Measurements from ENCODE around the gene TM9SF2. TPM values are rescaled to one million over a fixed set of nuclear protein-coding genes. Genes with fewer than 3 reads are reported as not detected.
A peak's percentile ranks its signal among the peaks of the same experiment; 100 is the strongest.

The TM9SF2 gene
- total and polyA plus RNA-seq, 9 of the 15 experiments (the other 6 are each of a cell fraction or from before 2014, with no cell fraction given) = 23.3 to 83.2 (median 55.1) TPM

- TF ChIP-seq CEBPG (CRISPR knock-in tag; IDR thresholded peaks at IDR 0.05) (no peak), CEBPG (tag; conservative IDR thresholded peaks at IDR 0.05 in 1 of 2, IDR thresholded peaks at IDR 0.05 in 1 of 2) (no peak), TCF7 (IDR thresholded peaks at IDR 0.05; ENCODE audit: borderline replicate concordance) (no peak), ZKSCAN1 (IDR thresholded peaks at IDR 0.05; ENCODE audit: low read depth, low read length) (no peak), SRF (CRISPR knock-in tag; IDR thresholded peaks at IDR 0.05) (peak in 1 of 2 experiments; percentile 78; a peak in 1 of 4 replicates), C11orf30 (IDR thresholded peaks at IDR 0.05; ENCODE audit: low read depth) (peak; percentile 78), TAF1 (IDR thresholded peaks at IDR 0.05; ENCODE audit: control insufficient read depth, extremely low read depth, insufficient read depth, low read length, severe bottlenecking) (peak; percentile 45), RBBP5 (IDR thresholded peaks at IDR 0.05; ENCODE audit: borderline replicate concordance, insufficient read depth, low read length, poor library complexity, severe bottlenecking) (peak; percentile 90), MLX (CRISPR knock-in tag; conservative IDR thresholded peaks at IDR 0.05) (no peak), ETV1 (tag; conservative IDR thresholded peaks at IDR 0.05; ENCODE audit: low read depth) (peak; percentile 82), ZBTB1 (CRISPR knock-in tag; IDR thresholded peaks at IDR 0.05; ENCODE audit: borderline replicate concordance, low read depth) (peak; percentile 84), GATAD2A (IDR thresholded peaks at IDR 0.05) (0 out of 2 replicates have a peak, but pooled peaks have one; percentile 13), MIER1 (IDR thresholded peaks at IDR 0.05; ENCODE audit: low read depth) (no peak), ZNF518B (CRISPR knock-in tag; IDR thresholded peaks at IDR 0.05) (no peak), CSDE1 (IDR thresholded peaks at IDR 0.05) (no peak), FOXK2 (conservative IDR thresholded peaks at IDR 0.05 in 1 of 2, IDR thresholded peaks at IDR 0.05 in 1 of 2; ENCODE audit: low read depth in 2 of 2) (peak; percentile 72), HNRNPUL1 (IDR thresholded peaks at IDR 0.05; ENCODE audit: low read length) (no peak), UBTF (IDR thresholded peaks at IDR 0.05; ENCODE audit: borderline replicate concordance in 1 of 2, low read depth in 2 of 2, low read length in 2 of 2) (0 out of 4 replicates have a peak, but pooled peaks of 1 of the 2 experiments have one; percentile 42), GTF2A2 (tag; IDR thresholded peaks at IDR 0.05) (no peak), SAP30 (IDR thresholded peaks at IDR 0.05; ENCODE audit: borderline replicate concordance, insufficient read depth, low read depth, low read length, poor library complexity, severe bottlenecking) (peak; percentile 53), EP400 (IDR thresholded peaks at IDR 0.05) (peak; percentile 81)
These were observed at the start of gene TM9SF2 (continued) for GRCh38 chr13:99501184-99501847.
